Heart left ventricle (tissue), 13 donors: Measurements from ENCODE around the gene GOLGA2.

ENCODE experiments used
- POLR2A ChIP-seq, 2 donors: fragments of 450-650 bp; IDR thresholded peaks; one replicate each; pipeline ENCODE4 v1.6.1; 2017; ENCODE audit warnings: antibody characterized with exemption in 2 of 2, mild to moderate bottlenecking in 2 of 2, moderate library complexity in 2 of 2
- TF ChIP-seq, protein P1 (sequence below), 12 donors: fragments of 200-600 bp; sonication (generic) in 4 of 12; IDR thresholded peaks; one replicate each; pipeline versions ENCODE4 v1.5.0 to v1.8.0; 2018 to 2022; ENCODE audit warnings: antibody characterized with exemption in 12 of 12, mild to moderate bottlenecking in 5 of 12
- donor health status: ischemic (EF 13 %, LVEDD 7.1; RV severe dilation, severe dysfunction).
- donor health status: DM: no; HTN: yes; CAD: no.
- donor health status: DM: no; HTN: no; CAD: no.
- donor health status: ischemic (EF 25% LVEDD 6.9; RV normal size, moderate dysfunction).
- donor health status: ischemic (EF 25% LVEDD 5.7; RV mildly dilated, moderate dysfunction).
- donor health status: ischemic (EF 35%, LVEDD 5.7; RV mildly dilated, moderate dysfunction).
- donor health status: nonischemic (EF 11% LVEDD 7.7; RV severe dilation, severe dysfunction).
- donor health status: DM: yes; HTN: yes; CAD: no.
- donor health status: PGD.
- donor health status: ischemic (EF 29% LVEDD 5.4; RV normal size, mild dysfunction).
- donor health status: nonischemic (EF 23%, LVEDD 6.1; RV moderate dilation, normal function).

DNA sequence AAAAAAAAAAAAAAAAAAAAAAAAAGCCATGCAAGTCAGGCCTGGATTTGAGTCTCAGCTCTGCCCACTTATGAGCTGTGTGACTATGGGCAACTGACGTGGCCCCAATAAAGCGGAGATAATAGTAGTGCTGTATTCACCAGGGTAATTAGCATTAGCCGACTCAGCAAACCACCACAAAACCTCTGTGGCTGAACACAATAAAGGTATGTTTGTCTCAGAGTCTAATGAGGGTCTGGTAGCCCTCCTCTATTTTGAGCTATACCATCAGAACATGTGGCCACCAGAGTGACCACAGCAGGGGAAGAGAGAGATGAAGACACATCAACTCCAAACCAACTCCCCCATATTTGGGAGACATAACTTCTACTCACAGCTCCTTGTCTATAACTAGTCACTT is 16.2 kb upstream of the GOLGA2 start:
- TF ChIP-seq, protein P1, sequence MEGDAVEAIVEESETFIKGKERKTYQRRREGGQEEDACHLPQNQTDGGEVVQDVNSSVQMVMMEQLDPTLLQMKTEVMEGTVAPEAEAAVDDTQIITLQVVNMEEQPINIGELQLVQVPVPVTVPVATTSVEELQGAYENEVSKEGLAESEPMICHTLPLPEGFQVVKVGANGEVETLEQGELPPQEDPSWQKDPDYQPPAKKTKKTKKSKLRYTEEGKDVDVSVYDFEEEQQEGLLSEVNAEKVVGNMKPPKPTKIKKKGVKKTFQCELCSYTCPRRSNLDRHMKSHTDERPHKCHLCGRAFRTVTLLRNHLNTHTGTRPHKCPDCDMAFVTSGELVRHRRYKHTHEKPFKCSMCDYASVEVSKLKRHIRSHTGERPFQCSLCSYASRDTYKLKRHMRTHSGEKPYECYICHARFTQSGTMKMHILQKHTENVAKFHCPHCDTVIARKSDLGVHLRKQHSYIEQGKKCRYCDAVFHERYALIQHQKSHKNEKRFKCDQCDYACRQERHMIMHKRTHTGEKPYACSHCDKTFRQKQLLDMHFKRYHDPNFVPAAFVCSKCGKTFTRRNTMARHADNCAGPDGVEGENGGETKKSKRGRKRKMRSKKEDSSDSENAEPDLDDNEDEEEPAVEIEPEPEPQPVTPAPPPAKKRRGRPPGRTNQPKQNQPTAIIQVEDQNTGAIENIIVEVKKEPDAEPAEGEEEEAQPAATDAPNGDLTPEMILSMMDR (IDR thresholded peaks at IDR 0.05), result no peak
- no peak for TF ChIP-seq POLR2A (IDR thresholded peaks at IDR 0.05)
